Right lobe of liver (tissue), 6 donors: ENCODE measurements around the gene MAP4. TPM values are rescaled to one million over a fixed set of nuclear protein-coding genes. Genes with fewer than 3 reads are reported as not detected.
"Not testable (repeated sequence)": the region's sequence is repeated elsewhere in the genome, so short reads cannot be mapped to it uniquely, and the experiment has no call there.

Experiments used
- ATAC-seq, 4 donors: fragments of 200-7000 bp; cut with Tn5 transposase; one replicate each; pipeline ENCODE4 v1.9.1; 2020; ENCODE audit warnings: mild to moderate bottlenecking in 4 of 4, moderate library complexity in 4 of 4
- DNase-seq, 3 donors: peaks; one replicate each; pipeline ENCODE4 v3.0.0-alpha.2; 2020
- H3K27ac ChIP-seq, 3 donors: fragments of 200-600 bp; one replicate each; pipeline ENCODE4 v1.8.0; 2022
- H3K27me3 ChIP-seq, 2 donors: fragments of 200-600 bp; one replicate each; pipeline ENCODE4 v1.8.0; 2022
- H3K36me3 ChIP-seq, 4 donors: fragments of 200-600 bp; sonication (generic) in 1 of 4; one replicate each; pipeline versions ENCODE4 v1.5.1 to v1.8.0; 2017 to 2022; ENCODE audit warnings: control low read depth in 1 of 4
- H3K4me1 ChIP-seq, 4 donors: fragments of 200-600 bp; sonication (generic) in 1 of 4; one replicate each; pipeline versions ENCODE4 v1.5.1 to v1.8.0; 2017 to 2022; ENCODE audit warnings: control low read depth in 1 of 4
- H3K4me3 ChIP-seq, 3 donors: fragments of 200-600 bp; one replicate each; pipeline ENCODE4 v1.8.0; 2022
- H3K9me3 ChIP-seq, 4 donors: fragments of 200-600 bp; sonication (generic) in 1 of 4; one replicate each; pipeline versions ENCODE4 v1.5.1 to v1.8.0; 2017 to 2022; ENCODE audit warnings: control low read depth in 1 of 4
- CTCF ChIP-seq, 4 donors: fragments of 200-600 bp in 3 of 4; fragments of 450-650 bp in 1 of 4; IDR thresholded peaks; one replicate each; pipeline versions ENCODE4 v1.5.1 to v1.8.0; 2016 to 2022; ENCODE audit warnings: antibody characterized with exemption in 4 of 4, mild to moderate bottlenecking in 2 of 4
- POLR2A ChIP-seq: fragments of 450-650 bp; IDR thresholded peaks from one replicate; pipeline ENCODE4 v1.6.1; 2017; ENCODE audit warnings: antibody characterized with exemption, mild to moderate bottlenecking
- WGBS: methylation state at CpG from one replicate; pipeline ENCODE4 v1.1.6; 2018; ENCODE audit warnings: low coverage, low lambda C conversion rate; ENCODE audit not compliant: insufficient coverage; ENCODE audit errors: missing lambda C conversion rate; 5-methylcytosine and 5-hydroxymethylcytosine counted together
- intact Hi-C, 2 donors: fragments of 100-400 bp; cut with DNase I; formaldehyde crosslinking; loops; one replicate each; pipeline versions ENCODE4 v1.11.2 to v1.14.1; 2022
- total RNA-seq, 6 experiments: library from RNA; depleted of rRNA in 2 of 6; stranded (reverse); fragments of >200 nt in 2 of 6; fragmentation: NEBNext Ultra II Directional in 3 of 6; extraction: Animal tissue kit (Norgen Biotek cat#: 25700) in 3 of 6; gene quantifications; one replicate each; pipeline versions ENCODE4 v1.1.0 to v1.2.4, GENCODE V29; 2016 to 2023
- donor health status: DM: no; HTN: yes; CAD: no.
- donor health status: DM: no; HTN: no; CAD: no.
- donor health status: DM: no; HTN: no; CAD: no.
- donor health status: DM: no; HTN: yes; CAD: no.
- donor health status: DM: no; HTN: yes; CAD: no.

MAP4 gene
- total RNA-seq, 6 experiments from 2014 or later: 59.1 to 94.9 (median 66.2) TPM

- ATAC-seq (peak in 2 of 4 donors; percentile 24 to 47), DNase-seq (no peak)
- peaks cover 0 to 19% (median 0%) of the 10 kb centered on the region in 4 donors for H3K36me3 ChIP-seq
- H3K9me3 ChIP-seq: no peaks in the 10 kb centered on the region
- intact Hi-C loops: no loop called here
- WGBS: 70% methylated on average over 6 of the region's 10 CpGs
- no peaks in the 10 kb centered on the region for H3K4me1 ChIP-seq
- H3K27me3 ChIP-seq: no peaks in the 10 kb centered on the region
- TF ChIP-seq CTCF (IDR thresholded peaks at IDR 0.05) (no peak), POLR2A (no peak)
- no peak overlapping the region for H3K4me3 ChIP-seq
- H3K27ac ChIP-seq: no peak overlapping the region
Observed at GRCh38 chr3:47890828-47891612, 125.2 kb downstream of the MAP4 start.

GRCh38 chr3:47890126-47890827 lies 125.9 kb downstream of the MAP4 start:
- Histone ChIP-seq H3K27ac (no peak overlapping the region), H3K36me3 (peaks cover 0 to 19% (median 0%) of the 10 kb centered on the region in 4 donors), H3K27me3 (no peaks in the 10 kb centered on the region), H3K4me1 (no peaks in the 10 kb centered on the region), H3K4me3 (no peak overlapping the region), H3K9me3 (no peaks in the 10 kb centered on the region)
- 75% methylated on average over 3 of the region's 3 CpGs for WGBS
- no peak for ATAC-seq
- no peak for DNase-seq
- TF ChIP-seq POLR2A (no peak), CTCF (IDR thresholded peaks at IDR 0.05) (no peak)
- intact Hi-C loops: no loop called here

DNA sequence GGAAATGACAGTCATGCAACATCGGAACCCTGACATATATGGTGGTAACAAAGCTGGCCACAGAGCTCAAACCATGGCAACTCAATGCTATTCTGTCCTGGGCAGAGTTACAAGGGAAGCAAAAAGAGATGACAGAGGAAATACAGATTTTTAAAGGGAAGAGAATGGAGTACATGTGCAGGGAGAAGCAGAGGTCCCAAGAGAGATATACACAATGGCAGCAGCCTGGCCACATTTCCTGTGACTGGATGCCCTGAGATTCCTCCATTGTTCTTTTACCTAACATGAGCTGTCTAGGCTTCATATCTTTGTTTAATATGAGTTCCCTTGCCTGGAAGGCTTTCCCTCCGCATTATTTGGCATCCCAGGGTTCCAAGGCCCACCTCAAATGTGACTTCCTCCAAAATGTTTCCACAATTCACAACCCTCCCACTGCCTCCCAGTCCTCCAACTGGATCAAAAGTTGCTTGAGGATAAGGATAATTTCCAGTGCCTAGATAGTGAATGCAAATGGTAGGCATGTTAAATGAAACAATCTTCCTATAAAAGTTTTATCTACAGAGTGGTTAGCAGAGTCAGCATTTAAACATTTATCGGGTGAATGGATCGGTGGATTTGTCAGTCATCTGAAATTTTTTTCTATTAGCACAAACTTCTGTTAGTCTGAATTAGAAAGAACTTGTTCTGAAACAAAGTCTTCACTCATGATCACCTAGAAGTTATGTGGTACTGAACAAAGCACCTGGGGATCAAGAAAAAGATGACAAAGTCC lies 127.0 kb downstream of the MAP4 start:
- 77% methylated on average over 4 of the region's 4 CpGs for WGBS
- Histone ChIP-seq H3K36me3 (peaks cover 0 to 20% (median 0%) of the 10 kb centered on the region in 4 donors), H3K9me3 (no peaks in the 10 kb centered on the region), H3K4me3 (no peak overlapping the region), H3K4me1 (no peaks in the 10 kb centered on the region), H3K27me3 (no peaks in the 10 kb centered on the region), H3K27ac (no peak overlapping the region)
- TF ChIP-seq CTCF (IDR thresholded peaks at IDR 0.05) (no peak), POLR2A (no peak)
- ATAC-seq (no peak), DNase-seq (no peak)
- intact Hi-C loops: no loop called here

GRCh38 chr3:47887991-47888390 lies 128.2 kb downstream of the MAP4 start:
- intact Hi-C loops, ATAC-seq, H3K4me3 ChIP-seq, H3K27ac ChIP-seq, H3K4me1 ChIP-seq, DNase-seq, H3K27me3 ChIP-seq, H3K9me3 ChIP-seq: not testable (repeated sequence)
- H3K36me3 ChIP-seq: peaks cover 0 to 15% (median 0%) of the 10 kb centered on the region in 4 donors
- 94% methylated on average over 2 of the region's 9 CpGs for WGBS
